ENCODE measurements around the gene JAKMIP1. TPM values are rescaled to one million over a fixed set of nuclear protein-coding genes. Genes with fewer than 3 reads are reported as not detected.
"Not testable (repeated sequence)": the region's sequence is repeated elsewhere in the genome, so short reads cannot be mapped to it uniquely, and the experiment has no call there.

Gene JAKMIP1
- total RNA-seq, 1 experiment from 2014 or later, result not detected

DNA sequence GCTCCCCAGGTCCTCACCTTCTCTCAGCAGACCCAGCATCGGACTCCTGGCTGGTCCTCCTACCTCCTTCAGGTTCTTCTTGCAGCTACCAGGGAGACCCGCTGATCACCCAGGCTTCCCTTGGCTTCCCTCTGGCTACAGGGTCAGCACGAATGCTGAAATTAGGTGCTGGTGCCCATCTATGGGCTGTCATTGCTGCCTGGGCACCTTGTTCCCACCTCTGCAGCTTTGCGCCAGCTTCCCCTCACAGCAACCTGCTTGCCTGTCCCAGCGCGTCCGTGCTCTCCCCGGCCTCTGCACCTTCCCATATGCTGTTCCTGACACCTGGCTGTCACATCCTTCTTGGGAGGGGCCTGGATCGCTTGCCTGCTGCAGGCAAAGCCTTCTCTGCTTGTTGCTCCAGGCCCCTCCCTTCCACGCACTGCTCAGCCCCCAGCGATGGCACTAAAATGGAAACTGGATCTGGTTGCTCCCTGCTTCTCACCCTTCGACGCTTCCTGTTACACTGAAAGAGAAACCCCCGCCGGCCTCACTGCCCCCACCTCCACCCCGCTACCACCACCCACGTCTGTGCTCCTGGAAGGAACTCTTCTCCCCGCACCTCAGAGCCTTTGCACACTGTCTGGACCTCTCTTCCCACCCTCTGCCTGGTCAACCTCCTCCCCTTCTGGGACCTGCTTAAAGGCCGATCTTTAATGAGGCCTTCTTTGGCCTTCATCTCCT lies 204.3 kb downstream of the JAKMIP1 start:
- Histone ChIP-seq H3K4me3 (no peak overlapping the region), H2AFZ (no peak overlapping the region), H3K4me2 (no peak overlapping the region), H3K79me2 (ENCODE audit: low read depth) (no peaks in the 10 kb centered on the region), H3K36me3 (ENCODE audit: low read depth) (no peaks in the 10 kb centered on the region), H3K27ac (no peak overlapping the region), H3F3A (ENCODE audit: insufficient read depth, low read depth) (no peaks in the 10 kb centered on the region), H3K4me1 (replicated peaks; ENCODE audit: insufficient read depth) (no peaks in the 10 kb centered on the region), H3K9me2 (ENCODE audit: insufficient read depth) (no peaks in the 10 kb centered on the region), H3K9me3 (ENCODE audit: insufficient read depth, low read depth) (no peaks in the 10 kb centered on the region), H4K20me1 (ENCODE audit: insufficient read depth) (no peaks in the 10 kb centered on the region), H3K27me3 (ENCODE audit: insufficient read depth, low read depth) (peaks cover 49% of the 10 kb centered on the region)
- no peak for DNase-seq
- ChIA-PET POLR2A (ENCODE audit: unreplicated experiment) (no interaction called here), CTCF (no interaction called here)
- TF ChIP-seq EZH2 (IDR thresholded peaks at IDR 0.05; ENCODE audit: low read depth), result no peak
- TF ChIP-seq, protein P1, sequence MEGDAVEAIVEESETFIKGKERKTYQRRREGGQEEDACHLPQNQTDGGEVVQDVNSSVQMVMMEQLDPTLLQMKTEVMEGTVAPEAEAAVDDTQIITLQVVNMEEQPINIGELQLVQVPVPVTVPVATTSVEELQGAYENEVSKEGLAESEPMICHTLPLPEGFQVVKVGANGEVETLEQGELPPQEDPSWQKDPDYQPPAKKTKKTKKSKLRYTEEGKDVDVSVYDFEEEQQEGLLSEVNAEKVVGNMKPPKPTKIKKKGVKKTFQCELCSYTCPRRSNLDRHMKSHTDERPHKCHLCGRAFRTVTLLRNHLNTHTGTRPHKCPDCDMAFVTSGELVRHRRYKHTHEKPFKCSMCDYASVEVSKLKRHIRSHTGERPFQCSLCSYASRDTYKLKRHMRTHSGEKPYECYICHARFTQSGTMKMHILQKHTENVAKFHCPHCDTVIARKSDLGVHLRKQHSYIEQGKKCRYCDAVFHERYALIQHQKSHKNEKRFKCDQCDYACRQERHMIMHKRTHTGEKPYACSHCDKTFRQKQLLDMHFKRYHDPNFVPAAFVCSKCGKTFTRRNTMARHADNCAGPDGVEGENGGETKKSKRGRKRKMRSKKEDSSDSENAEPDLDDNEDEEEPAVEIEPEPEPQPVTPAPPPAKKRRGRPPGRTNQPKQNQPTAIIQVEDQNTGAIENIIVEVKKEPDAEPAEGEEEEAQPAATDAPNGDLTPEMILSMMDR (conservative IDR thresholded peaks at IDR 0.05), result no peak
- intact Hi-C loops (cut with micrococcal nuclease; ENCODE audit: unreplicated experiment), result no loop called here
- BruUV-seq (replicated peaks), result no TSS peak

DNA sequence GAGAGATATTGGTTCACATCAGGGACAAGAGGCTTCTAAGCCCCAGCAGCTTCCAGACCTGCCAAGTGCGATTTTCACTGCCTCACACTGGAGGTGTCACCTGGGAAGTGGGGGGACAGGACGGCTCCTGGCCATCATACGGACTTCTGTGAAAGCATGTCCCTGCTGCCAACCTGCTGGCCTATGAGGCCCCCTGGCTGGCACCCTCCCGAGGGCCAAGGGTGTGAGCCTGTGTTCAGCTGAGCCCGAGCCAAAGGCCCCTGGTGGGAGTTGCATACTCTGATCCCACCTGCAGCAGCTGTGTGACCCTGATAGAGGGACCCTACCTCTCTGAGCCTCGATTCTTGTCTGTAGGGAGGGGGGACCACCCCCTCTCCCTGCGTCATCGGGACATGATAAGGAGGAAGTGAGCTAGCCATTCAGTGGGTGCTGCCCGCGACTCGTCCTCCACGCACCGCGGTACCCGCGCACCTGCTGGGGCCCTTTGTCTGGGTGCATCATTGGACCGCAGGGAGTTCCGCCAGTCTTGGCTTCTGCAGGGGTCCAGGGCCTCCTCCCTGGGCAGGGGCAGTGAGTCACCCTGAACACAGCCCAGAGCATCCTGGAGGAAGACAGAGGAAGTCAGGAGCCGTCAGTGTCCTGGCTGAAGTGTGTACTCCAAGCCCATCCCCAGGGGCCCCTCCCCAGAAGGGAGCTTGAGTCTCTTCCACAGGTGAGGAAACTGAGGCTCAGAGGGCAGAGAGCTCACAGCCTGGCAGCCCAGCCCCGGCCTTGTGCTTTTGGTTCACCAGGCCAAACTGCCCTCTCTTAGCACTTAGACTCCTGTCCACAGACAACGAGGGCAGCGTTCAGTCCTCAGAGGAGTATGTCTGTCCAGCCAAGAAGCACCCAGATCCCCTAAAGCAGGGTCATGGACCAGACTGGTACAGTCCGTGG lies 206.2 kb downstream of the JAKMIP1 start:
- intact Hi-C loops (cut with micrococcal nuclease; ENCODE audit: unreplicated experiment), result no loop called here
- H3K4me1 ChIP-seq (replicated peaks; ENCODE audit: insufficient read depth), result no peaks in the 10 kb centered on the region
- TF ChIP-seq, protein P1 (conservative IDR thresholded peaks at IDR 0.05), result no peak
- TF ChIP-seq EZH2 (IDR thresholded peaks at IDR 0.05; ENCODE audit: low read depth), result no peak
- peaks cover 41% of the 10 kb centered on the region for H3K27me3 ChIP-seq (ENCODE audit: insufficient read depth, low read depth)
- H3K4me2 ChIP-seq, result no peak overlapping the region
- H3K9me3 ChIP-seq (ENCODE audit: insufficient read depth, low read depth), result no peaks in the 10 kb centered on the region
- no peaks in the 10 kb centered on the region for H3K9me2 ChIP-seq (ENCODE audit: insufficient read depth)
- H2AFZ ChIP-seq, result no peak overlapping the region
- no peak for DNase-seq
- no peaks in the 10 kb centered on the region for H4K20me1 ChIP-seq (ENCODE audit: insufficient read depth)
- no TSS peak for BruUV-seq (replicated peaks)
- no peaks in the 10 kb centered on the region for H3F3A ChIP-seq (ENCODE audit: insufficient read depth, low read depth)
- no peaks in the 10 kb centered on the region for H3K79me2 ChIP-seq (ENCODE audit: low read depth)
- no peak overlapping the region for H3K27ac ChIP-seq
- ChIA-PET POLR2A (ENCODE audit: unreplicated experiment) (no interaction called here), CTCF (no interaction called here)
- no peaks in the 10 kb centered on the region for H3K36me3 ChIP-seq (ENCODE audit: low read depth)
- H3K4me3 ChIP-seq, result no peak overlapping the region

DNA sequence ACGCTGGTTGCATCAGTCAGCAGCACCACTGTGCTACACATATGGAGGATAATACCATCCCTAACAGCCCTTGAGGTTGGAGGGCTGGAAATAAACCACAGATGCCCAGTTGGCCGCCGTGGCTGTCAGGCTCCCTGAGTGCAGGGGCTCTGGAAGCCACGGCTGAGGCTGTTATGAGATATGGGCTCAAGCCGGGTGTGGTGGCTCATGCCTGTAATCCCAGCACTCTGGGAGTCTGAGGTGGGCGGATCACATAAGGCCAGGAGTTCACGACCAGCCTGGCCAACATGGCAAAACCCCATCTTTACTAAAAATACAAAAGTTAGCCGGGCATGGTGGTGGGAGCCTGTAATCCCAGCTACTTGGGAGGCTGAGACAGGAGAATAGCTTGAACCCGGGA lies 207.0 kb downstream of the JAKMIP1 start:
- H3K36me3 ChIP-seq (ENCODE audit: low read depth); H3K27ac ChIP-seq; H4K20me1 ChIP-seq (ENCODE audit: insufficient read depth); H3K9me2 ChIP-seq (ENCODE audit: insufficient read depth); H3K4me3 ChIP-seq; DNase-seq; H3K4me1 ChIP-seq (replicated peaks; ENCODE audit: insufficient read depth); intact Hi-C loops (cut with micrococcal nuclease; ENCODE audit: unreplicated experiment); BruUV-seq (replicated peaks); H2AFZ ChIP-seq; H3K79me2 ChIP-seq (ENCODE audit: low read depth); H3K9me3 ChIP-seq (ENCODE audit: insufficient read depth, low read depth); H3K4me2 ChIP-seq; H3F3A ChIP-seq (ENCODE audit: insufficient read depth, low read depth); POLR2A ChIA-PET (ENCODE audit: unreplicated experiment): not testable (repeated sequence)
- CTCF ChIA-PET, result interaction anchor here (0.6 kb wide), 1 partner anchor 34 kb away, joined by 4 read pairs; no protein-coding TSS in a partner anchor
- peaks cover 47% of the 10 kb centered on the region for H3K27me3 ChIP-seq (ENCODE audit: insufficient read depth, low read depth)

Data from PC-9 (cell line).